ENCODE data around the gene SVOPL.

The SVOPL gene

DNA sequence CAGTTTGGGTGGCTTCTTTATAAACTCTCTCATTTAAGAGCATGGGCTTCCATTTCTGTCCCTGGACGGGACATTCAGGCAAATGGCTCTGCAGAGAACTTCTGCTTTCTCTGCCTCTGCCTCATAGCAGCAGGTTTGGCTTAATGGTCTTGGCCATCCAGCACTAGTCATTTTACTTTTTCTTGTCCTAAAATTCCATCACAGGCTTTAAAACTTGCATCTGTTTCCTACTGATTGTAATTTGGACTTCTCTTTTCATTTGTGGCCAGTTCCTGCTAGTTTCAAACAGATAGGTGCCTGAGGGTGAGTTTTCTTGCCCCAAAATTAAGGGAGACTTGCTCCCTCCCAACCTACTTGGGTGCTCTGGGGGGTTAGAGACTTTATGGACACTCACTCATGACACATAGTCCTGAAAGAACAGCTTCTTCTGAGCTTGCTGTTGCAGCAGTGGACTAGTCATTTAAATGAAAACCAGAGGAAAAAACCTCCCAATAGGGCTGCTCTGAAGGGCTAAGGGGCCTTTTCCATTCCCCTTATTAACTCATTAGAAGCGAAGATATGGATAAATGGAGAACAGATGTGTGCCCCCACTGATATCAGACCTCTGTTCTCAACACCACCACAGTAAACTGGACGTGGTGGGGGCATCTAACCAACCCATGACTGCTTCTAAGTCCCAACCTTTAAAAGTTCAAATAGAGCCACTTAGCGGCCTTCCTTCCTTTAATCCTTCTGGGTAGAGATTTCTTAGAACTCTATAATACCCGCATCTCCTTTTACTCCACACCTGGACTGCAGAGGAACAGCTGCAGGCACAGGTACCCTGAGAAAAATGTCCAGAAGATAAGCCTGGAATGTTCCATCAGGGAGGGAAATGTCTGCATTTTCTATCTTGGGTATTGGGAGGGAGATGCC lies 38.8 kb downstream of the SVOPL start:
- TF ChIP-seq, protein P1, sequence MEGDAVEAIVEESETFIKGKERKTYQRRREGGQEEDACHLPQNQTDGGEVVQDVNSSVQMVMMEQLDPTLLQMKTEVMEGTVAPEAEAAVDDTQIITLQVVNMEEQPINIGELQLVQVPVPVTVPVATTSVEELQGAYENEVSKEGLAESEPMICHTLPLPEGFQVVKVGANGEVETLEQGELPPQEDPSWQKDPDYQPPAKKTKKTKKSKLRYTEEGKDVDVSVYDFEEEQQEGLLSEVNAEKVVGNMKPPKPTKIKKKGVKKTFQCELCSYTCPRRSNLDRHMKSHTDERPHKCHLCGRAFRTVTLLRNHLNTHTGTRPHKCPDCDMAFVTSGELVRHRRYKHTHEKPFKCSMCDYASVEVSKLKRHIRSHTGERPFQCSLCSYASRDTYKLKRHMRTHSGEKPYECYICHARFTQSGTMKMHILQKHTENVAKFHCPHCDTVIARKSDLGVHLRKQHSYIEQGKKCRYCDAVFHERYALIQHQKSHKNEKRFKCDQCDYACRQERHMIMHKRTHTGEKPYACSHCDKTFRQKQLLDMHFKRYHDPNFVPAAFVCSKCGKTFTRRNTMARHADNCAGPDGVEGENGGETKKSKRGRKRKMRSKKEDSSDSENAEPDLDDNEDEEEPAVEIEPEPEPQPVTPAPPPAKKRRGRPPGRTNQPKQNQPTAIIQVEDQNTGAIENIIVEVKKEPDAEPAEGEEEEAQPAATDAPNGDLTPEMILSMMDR (IDR thresholded peaks at IDR 0.05; ENCODE audit: unreplicated experiment in 3 of 3): no peak
- Mint-ChIP-seq H3K27me3 (ENCODE audit: low read depth) (no peaks in the 10 kb centered on the region), H3K36me3 (ENCODE audit: low read depth) (peaks cover 3% of the 10 kb centered on the region), H3K27ac (peak overlapping the region in 1 of 3 experiments; percentile 92), H3K4me3 (no peak overlapping the region), H3K4me1 (peaks cover 27% of the 10 kb centered on the region), H3K9me3 (peaks cover 6% of the 10 kb centered on the region)

DNA sequence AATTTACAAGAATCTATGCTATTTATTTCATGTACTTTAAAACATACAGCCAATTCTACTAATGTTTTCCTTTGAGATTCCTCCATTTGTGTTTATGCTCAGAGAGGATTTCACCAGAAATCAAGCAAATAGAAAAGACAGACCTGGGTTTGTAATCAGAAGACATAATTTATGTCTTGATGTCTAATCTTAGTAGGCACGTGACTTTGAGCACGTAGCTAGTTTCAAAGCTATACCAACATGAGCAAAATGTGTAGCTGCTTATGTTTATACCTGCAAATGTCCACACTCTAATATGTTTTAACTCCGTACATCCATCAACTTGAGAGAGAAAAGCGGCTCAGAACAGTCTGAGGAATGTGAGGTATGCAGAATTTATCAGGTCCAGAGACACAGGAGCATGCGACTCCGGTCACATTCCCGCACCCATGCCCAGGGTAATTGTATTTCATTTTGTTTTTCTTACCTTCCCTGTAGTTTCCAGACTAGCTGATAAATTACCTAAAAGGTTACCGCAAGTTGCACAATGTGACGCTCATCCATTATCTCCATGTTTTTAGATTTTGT lies 40.0 kb downstream of the SVOPL start:
- H3K4me1 Mint-ChIP-seq: peaks cover 20% of the 10 kb centered on the region

DNA sequence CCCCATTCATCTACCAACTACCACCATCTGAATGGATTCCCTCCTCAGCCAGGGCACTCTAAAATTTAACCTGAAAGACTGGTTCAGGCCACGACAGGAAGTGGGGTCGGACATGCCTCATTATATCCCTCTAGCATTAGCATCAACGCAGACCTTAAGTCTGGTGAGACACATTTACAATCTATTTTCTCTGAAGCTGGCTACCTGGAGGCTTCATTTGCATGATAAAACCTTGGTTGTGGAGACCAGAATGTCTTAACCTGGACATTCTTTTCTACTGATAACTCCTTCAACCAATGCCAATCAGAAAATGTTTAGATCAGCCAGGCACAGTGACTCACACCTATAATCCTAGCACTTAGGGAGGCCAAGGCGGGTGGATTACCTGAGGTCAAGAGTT lies 42.3 kb downstream of the SVOPL start:
- TF ChIP-seq, protein P1 (IDR thresholded peaks at IDR 0.05; ENCODE audit: unreplicated experiment in 3 of 3): no peak
- Mint-ChIP-seq H3K4me3 (no peak overlapping the region), H3K9me3 (peaks cover 10% of the 10 kb centered on the region), H3K27ac (no peak overlapping the region), H3K4me1 (peaks cover 12% of the 10 kb centered on the region), H3K27me3 (ENCODE audit: low read depth) (no peaks in the 10 kb centered on the region), H3K36me3 (ENCODE audit: low read depth) (peaks cover 3% of the 10 kb centered on the region)

More for the DNA sequence above, 40.0 kb downstream of the SVOPL start:
- peak overlapping the region in 1 of 3 experiments; percentile 56 for H3K27ac Mint-ChIP-seq
- H3K4me3 Mint-ChIP-seq: no peak overlapping the region
- H3K36me3 Mint-ChIP-seq (ENCODE audit: low read depth): peaks cover 3% of the 10 kb centered on the region
- H3K9me3 Mint-ChIP-seq: peaks cover 7% of the 10 kb centered on the region
- TF ChIP-seq, protein P1 (IDR thresholded peaks at IDR 0.05; ENCODE audit: unreplicated experiment in 3 of 3): no peak
- no peaks in the 10 kb centered on the region for H3K27me3 Mint-ChIP-seq (ENCODE audit: low read depth)

DNA sequence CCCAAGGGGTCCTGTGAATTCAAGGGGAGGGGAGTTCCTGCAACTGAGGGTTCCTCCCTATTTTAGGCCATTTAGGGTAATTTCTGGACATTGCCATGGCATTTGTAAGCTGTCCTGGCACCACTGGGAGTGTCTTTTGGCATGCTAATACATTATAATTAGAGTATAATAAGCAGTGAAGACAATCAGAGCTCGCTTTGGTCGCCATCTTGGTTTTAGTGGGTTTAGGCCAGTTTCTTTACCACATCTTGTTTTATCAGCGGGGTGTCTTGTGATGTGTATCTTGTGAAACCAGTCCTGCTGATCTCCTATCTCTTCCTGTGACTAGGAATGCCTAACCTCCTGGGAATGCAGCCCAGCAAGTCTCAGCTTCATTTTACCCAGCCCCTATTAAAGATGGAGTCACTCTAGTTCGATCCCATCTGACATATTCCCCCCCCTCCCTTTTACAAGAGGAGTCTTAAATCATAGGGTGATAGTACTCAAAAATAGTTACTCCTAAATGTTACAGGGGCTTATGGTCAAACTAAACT lies 43.2 kb downstream of the SVOPL start:
- Mint-ChIP-seq H3K4me1 (peaks cover 2% of the 10 kb centered on the region), H3K9me3 (peaks cover 13% of the 10 kb centered on the region), H3K4me3 (no peak overlapping the region), H3K36me3 (ENCODE audit: low read depth) (peaks cover 6% of the 10 kb centered on the region), H3K27ac (no peak overlapping the region), H3K27me3 (ENCODE audit: low read depth) (no peaks in the 10 kb centered on the region)
- TF ChIP-seq, protein P1 (IDR thresholded peaks at IDR 0.05; ENCODE audit: unreplicated experiment in 3 of 3): no peak

DNA sequence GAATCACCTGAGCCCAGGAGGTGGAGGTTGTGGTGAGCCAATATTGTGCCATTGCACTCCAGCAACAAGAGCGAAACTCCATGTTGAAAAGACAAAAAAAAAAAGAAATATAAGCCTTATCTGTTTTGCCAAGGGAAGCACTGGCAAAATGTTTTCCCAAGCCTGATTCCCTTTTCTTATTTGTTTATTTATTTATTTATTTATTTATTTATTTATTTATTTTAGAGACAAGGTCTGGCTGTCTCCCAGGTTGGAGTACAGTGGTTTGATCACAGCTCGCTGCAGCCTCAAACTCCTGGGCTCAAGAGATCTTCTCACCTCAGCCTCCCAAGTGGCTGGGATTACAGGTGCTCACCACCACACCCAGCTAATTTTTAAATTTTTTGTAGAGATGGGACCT lies 44.2 kb downstream of the SVOPL start:
- TF ChIP-seq, protein P1 (IDR thresholded peaks at IDR 0.05; ENCODE audit: unreplicated experiment in 3 of 3): no peak
- Mint-ChIP-seq H3K36me3 (ENCODE audit: low read depth) (peaks cover 9% of the 10 kb centered on the region), H3K4me3 (no peak overlapping the region), H3K4me1 (no peaks in the 10 kb centered on the region), H3K9me3 (peaks cover 17% of the 10 kb centered on the region), H3K27ac (no peak overlapping the region), H3K27me3 (ENCODE audit: low read depth) (no peaks in the 10 kb centered on the region)

Measured in nephron (organoid).